C4-2B (cell line): ENCODE data around the gene RPS6KA5.

Experiments
- CTCF ChIP-seq: fragments of 450-650 bp; conservative IDR thresholded peaks from 2 replicates; pipeline ENCODE4 v1.5.1; 2017; ENCODE audit warnings: mild to moderate bottlenecking
- ZFX ChIP-seq: fragments of 450-650 bp; IDR thresholded peaks from 2 replicates; pipeline ENCODE4 v1.6.1; 2017

- no peak for TF ChIP-seq CTCF
- TF ChIP-seq ZFX: no peak
These were observed 101.1 kb downstream of the RPS6KA5 start for GRCh38 chr14:90959344-90959743.
